ENCODE data around the gene VIPR2. TPM values are rescaled to one million over a fixed set of nuclear protein-coding genes. Genes with fewer than 3 reads are reported as not detected.

The VIPR2 gene
- total RNA-seq, 4 donors from 2014 or later = 0.38 to 2.4 (median 0.56) TPM

DNA sequence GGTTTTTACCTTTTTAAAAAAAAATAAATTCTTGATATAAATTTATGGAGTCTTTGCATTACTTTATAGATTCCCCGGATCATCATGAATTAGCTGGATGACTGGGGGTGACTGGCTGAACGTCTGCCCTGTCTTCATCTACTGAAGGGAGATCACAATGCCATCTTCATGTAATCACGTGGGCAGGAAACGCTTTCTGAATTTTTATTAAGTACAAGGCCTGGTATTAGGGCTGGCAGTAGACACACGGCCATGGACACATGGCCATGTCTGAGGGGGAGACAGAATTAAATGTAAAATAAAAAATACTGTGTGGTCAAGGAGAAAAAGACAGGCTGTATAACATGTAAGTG lies 111.2 kb downstream of the VIPR2 start:
- TF ChIP-seq, protein P1, sequence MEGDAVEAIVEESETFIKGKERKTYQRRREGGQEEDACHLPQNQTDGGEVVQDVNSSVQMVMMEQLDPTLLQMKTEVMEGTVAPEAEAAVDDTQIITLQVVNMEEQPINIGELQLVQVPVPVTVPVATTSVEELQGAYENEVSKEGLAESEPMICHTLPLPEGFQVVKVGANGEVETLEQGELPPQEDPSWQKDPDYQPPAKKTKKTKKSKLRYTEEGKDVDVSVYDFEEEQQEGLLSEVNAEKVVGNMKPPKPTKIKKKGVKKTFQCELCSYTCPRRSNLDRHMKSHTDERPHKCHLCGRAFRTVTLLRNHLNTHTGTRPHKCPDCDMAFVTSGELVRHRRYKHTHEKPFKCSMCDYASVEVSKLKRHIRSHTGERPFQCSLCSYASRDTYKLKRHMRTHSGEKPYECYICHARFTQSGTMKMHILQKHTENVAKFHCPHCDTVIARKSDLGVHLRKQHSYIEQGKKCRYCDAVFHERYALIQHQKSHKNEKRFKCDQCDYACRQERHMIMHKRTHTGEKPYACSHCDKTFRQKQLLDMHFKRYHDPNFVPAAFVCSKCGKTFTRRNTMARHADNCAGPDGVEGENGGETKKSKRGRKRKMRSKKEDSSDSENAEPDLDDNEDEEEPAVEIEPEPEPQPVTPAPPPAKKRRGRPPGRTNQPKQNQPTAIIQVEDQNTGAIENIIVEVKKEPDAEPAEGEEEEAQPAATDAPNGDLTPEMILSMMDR (IDR thresholded peaks at IDR 0.05; ENCODE audit: low read depth) = no peak

DNA sequence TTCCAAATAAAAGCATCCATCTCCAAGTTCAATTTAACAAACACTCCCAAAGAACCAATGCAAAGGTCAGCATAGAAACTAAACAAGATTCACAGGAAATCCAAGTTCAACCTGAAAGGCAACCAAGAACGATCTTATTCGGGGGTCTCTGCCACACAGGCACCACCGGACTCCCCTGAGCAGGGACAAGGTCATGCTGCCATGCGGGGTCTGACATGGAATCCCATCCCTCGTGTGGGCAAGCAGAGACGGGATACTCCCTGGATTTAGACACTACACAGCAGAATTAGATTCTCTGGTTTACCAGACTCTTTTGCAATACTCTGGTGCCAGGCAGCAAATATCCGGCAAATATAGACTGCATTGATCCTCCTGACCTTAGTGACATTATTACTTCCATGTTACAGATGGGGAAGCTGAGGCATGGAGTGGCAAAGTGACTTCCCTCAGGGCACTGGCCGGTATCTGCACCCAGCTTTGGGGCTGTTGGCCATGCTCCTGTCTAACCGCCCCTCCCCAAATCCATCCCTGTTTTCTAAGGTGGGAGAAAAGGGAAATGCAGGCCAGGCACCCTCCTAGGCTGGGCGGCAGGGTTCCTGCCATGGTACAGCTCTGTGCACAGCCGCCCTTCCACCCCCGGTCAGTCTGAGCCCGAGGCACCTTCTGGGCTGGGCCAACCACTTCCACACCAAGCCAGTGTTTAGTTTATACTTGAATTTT lies 111.8 kb downstream of the VIPR2 start:
- TF ChIP-seq, protein P1 (IDR thresholded peaks at IDR 0.05; ENCODE audit: low read depth) = no peak

DNA sequence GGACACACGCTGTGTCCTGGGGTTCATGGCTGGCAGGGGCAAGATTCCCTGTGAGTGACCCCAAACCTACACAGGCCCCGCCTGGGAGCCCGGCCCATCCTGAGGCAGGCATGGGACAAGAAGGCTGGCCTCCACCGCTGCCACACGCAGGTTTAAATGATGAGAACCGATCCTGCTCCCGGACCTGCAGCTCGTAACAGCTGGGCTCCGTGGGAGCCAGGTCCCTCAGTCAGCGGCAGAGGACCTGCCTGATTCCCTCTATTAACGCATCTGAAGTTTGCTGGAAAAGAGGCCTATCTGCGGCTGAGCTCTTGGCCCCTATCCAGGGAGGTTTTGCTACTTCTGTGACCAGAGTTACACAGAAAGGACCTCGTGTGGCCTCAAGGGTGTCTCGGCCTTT lies 112.3 kb downstream of the VIPR2 start:
- TF ChIP-seq, protein P1 (IDR thresholded peaks at IDR 0.05; ENCODE audit: low read depth) = no peak

DNA sequence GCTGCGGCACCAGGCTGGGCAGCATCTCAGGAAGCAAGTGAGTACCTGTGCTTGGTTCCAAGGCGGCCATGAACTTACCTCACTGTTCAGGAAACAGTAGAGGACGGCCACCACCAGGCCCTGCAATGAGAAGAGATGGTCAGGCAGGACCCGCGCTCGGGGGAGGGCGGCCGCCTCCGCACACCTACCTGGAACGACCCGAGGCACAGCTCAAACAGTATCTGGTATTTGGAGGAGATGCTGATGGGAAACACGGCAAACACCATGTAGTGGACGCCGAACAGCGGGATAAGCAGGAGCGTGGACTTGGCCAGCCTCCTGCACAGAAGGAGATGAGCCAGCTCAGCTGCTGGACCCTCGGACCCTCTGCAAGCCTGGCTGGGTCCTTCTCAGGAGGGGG lies 112.9 kb downstream of the VIPR2 start:
- TF ChIP-seq, protein P1 (IDR thresholded peaks at IDR 0.05; ENCODE audit: low read depth) = no peak

DNA sequence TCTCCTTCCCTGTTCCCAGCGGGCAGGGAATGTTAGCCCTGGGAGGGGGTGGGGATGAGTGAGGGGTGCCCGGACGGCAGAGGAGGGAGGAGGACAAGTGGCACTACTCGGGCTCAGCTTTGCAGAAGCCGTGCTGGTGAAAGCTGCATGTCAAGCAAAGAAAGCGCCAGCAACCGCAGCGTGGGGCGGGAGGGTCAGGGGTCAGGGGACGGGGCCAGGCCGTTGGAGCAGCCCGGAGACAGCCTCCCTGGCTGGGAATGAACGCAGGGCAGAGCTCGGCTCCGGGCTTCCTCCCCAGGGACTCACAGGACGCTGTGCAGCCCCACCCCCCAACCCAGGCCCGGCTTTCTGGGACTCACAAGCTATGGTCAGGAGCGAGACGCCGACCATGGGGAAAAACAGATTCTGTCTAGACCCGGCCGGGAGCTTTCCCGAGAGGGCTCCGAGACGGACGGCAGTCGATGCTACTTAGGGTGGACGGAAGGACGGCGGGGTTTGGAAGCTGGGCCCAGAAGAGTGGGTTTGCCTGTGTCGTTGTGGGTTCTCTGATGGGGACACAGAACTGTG lies 113.4 kb downstream of the VIPR2 start:
- TF ChIP-seq, protein P1 (IDR thresholded peaks at IDR 0.05; ENCODE audit: low read depth) = no peak

DNA sequence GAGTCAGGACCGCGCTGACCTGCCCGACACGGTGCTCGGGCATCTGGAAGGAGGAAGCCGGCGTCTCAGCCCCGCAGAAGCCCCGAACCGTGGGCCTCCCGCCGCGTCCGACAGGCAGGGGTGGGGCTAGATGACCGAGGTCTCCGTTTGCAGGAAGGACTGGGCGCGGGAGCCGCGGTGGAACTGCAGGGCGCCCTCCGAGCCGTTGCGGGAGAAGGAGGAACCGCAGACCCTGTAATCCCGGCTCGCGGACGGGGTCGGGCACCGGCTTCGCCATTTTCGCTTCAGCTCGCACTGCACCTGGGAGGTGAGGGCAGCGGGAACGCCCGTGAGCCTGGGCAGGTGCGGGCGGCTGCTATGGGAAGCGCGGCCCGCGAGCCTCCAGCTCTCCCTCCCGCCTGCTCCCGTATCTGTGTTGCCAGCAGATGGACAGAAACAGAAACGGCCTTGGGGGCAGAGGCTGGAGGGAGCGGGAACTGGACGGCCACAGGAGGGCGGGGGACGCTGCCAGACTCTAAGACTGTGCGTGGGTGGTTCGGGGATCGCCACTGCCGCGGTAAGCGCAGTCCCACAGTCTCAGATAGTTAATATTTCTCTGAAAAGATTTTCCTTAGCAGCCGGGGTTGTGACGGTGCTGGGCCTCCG lies 114.1 kb downstream of the VIPR2 start:
- TF ChIP-seq, protein P1 (IDR thresholded peaks at IDR 0.05; ENCODE audit: low read depth) = no peak

Measured in subcutaneous adipose tissue (tissue), 4 donors.